ENCODE results near the gene GBP4. TPM values are rescaled to one million over a fixed set of nuclear protein-coding genes. Genes with fewer than 3 reads are reported as not detected.

Gene GBP4
- total and polyA plus RNA-seq, 2 of the 4 experiments (the other 2 are of a cell fraction): not detected

- H4K5ac ChIP-seq (ENCODE audit: low read depth, low read length): no peak overlapping the region
- DNase-seq (peak; percentile 43), ATAC-seq (ENCODE audit: low read depth) (peak; percentile 88)
- H2AK9ac ChIP-seq (replicated peaks; ENCODE audit: low read depth, low read length, poor library complexity): peak overlapping the region; percentile 50
- H2BK5ac ChIP-seq (ENCODE audit: low read depth, low read length, poor library complexity, severe bottlenecking): no peak overlapping the region
- no peaks in the 10 kb centered on the region for H3K9me1 ChIP-seq (ENCODE audit: insufficient read depth, low read length)
- ChIA-PET POLR2A (ENCODE audit: unreplicated experiment) (no interaction called here), CTCF (interaction anchor here (1.9 kb wide), 1 partner anchor 64 kb away, joined by 9 read pairs; no protein-coding TSS in a partner anchor)
- no peak overlapping the region for H3K4ac ChIP-seq (ENCODE audit: low read depth, low read length)
- dilution Hi-C loops (cut with HindIII; ENCODE audit: low sequenced_read_pairs, unreplicated experiment): no loop called here
- no peak overlapping the region for H3K23ac ChIP-seq (ENCODE audit: low read depth, low read length)
- no peak overlapping the region for H3K4me2 ChIP-seq (ENCODE audit: low read depth, low read length)
- peak overlapping the region; percentile 70 for H2AFZ ChIP-seq (replicated peaks; ENCODE audit: low read length, poor library complexity)
- H4K20me1 ChIP-seq (ENCODE audit: insufficient read depth, low read length): no peaks in the 10 kb centered on the region
- H4K8ac ChIP-seq (ENCODE audit: low read depth in 2 of 2, low read length in 2 of 2): no peak overlapping the region
- H2BK15ac ChIP-seq (ENCODE audit: low read depth, low read length): no peak overlapping the region
- intact Hi-C loops (cut with micrococcal nuclease): loop anchor here (1.0 kb wide), 2 partner anchors 63 to 151 kb away; no protein-coding TSS in a partner anchor
- no peak overlapping the region for H3K4me3 ChIP-seq (ENCODE audit: insufficient read depth, low read depth, low read length)
- H3K14ac ChIP-seq (replicated peaks; ENCODE audit: low read depth, low read length): no peak overlapping the region
- H3K9me3 ChIP-seq (ENCODE audit: control insufficient read depth, insufficient read depth, low read length): no peaks in the 10 kb centered on the region
- H3K4me1 ChIP-seq (ENCODE audit: control insufficient read depth, insufficient read depth, low read length): no peaks in the 10 kb centered on the region
- TF ChIP-seq USF2 (IDR thresholded peaks at IDR 0.05; ENCODE audit: low read depth, low read length) (no peak), SMC3 (IDR thresholded peaks at IDR 0.05; ENCODE audit: low read depth, low read length) (peak; percentile 48; the same call in 1 of the 2 replicates), RAD21 (IDR thresholded peaks at IDR 0.05; ENCODE audit: low read length) (peak; percentile 42), BHLHE40 (IDR thresholded peaks at IDR 0.05; ENCODE audit: low read depth, low read length) (no peak)
- TF ChIP-seq, protein P1, sequence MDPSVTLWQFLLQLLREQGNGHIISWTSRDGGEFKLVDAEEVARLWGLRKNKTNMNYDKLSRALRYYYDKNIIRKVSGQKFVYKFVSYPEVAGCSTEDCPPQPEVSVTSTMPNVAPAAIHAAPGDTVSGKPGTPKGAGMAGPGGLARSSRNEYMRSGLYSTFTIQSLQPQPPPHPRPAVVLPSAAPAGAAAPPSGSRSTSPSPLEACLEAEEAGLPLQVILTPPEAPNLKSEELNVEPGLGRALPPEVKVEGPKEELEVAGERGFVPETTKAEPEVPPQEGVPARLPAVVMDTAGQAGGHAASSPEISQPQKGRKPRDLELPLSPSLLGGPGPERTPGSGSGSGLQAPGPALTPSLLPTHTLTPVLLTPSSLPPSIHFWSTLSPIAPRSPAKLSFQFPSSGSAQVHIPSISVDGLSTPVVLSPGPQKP (IDR thresholded peaks at IDR 0.05; ENCODE audit: borderline replicate concordance, low read depth, low read length): no peak
- TF ChIP-seq, protein P2, sequence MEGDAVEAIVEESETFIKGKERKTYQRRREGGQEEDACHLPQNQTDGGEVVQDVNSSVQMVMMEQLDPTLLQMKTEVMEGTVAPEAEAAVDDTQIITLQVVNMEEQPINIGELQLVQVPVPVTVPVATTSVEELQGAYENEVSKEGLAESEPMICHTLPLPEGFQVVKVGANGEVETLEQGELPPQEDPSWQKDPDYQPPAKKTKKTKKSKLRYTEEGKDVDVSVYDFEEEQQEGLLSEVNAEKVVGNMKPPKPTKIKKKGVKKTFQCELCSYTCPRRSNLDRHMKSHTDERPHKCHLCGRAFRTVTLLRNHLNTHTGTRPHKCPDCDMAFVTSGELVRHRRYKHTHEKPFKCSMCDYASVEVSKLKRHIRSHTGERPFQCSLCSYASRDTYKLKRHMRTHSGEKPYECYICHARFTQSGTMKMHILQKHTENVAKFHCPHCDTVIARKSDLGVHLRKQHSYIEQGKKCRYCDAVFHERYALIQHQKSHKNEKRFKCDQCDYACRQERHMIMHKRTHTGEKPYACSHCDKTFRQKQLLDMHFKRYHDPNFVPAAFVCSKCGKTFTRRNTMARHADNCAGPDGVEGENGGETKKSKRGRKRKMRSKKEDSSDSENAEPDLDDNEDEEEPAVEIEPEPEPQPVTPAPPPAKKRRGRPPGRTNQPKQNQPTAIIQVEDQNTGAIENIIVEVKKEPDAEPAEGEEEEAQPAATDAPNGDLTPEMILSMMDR (conservative IDR thresholded peaks at IDR 0.05; ENCODE audit: low read depth, low read length): peak; percentile 41
- H3K27ac ChIP-seq (ENCODE audit: insufficient read depth, low read length): no peak overlapping the region
- H4K91ac ChIP-seq (ENCODE audit: insufficient read depth, low read depth, low read length): no peak overlapping the region
- WGBS, 2 experiments (ENCODE audit: extremely low coverage in 2 of 2, insufficient read length in 1 of 2): no CpG with 5 or more reads among the region's 3 CpGs
- no peak overlapping the region for H2AK5ac ChIP-seq (ENCODE audit: low read depth, low read length)
- H3K18ac ChIP-seq (ENCODE audit: low read depth, low read length): no peak overlapping the region
- H3K36me3 ChIP-seq (ENCODE audit: control insufficient read depth, insufficient read depth, low read length): no peaks in the 10 kb centered on the region
- H3K27me3 ChIP-seq (ENCODE audit: control insufficient read depth, insufficient read depth, low read length): no peaks in the 10 kb centered on the region
- in situ Hi-C loops (cut with MboI; ENCODE audit: low sequenced_read_pairs): no loop called here
- BruUV-seq (replicated peaks): no TSS peak
- H3K56ac ChIP-seq (ENCODE audit: extremely low read depth, insufficient read depth, low read length): no peak overlapping the region
- H2BK20ac ChIP-seq (ENCODE audit: low read depth, low read length): no peak overlapping the region
- no peak overlapping the region for H2BK120ac ChIP-seq (ENCODE audit: low read depth, low read length)
- H3K79me1 ChIP-seq (ENCODE audit: low read depth in 1 of 2, low read length in 2 of 2): no peaks in the 10 kb centered on the region
- no peak overlapping the region for H3K9ac ChIP-seq (ENCODE audit: low read depth, low read length)
Measured at GRCh38 chr1:89149229-89149628, 49.5 kb downstream of the GBP4 start.
